Stimulated activated naive CD8-positive, alpha-beta T cell treated with anti-CD3 and anti-CD28 coated beads, Interleukin-15, Interleukin-2, amounts not matched to agents 100 ng/mL and 50 ng/mL, for 24 hours (primary cell): Measurements from ENCODE around the gene C7orf57.
"Not testable (repeated sequence)": the region's sequence is repeated elsewhere in the genome, so short reads cannot be mapped to it uniquely, and the experiment has no call there.

ENCODE experiments used
- H3K27ac Mint-ChIP-seq: one replicate; pipeline ENCODE4 v1.8.0; 2021; ENCODE audit warnings: mild to moderate bottlenecking, mixed read lengths
- H3K27me3 Mint-ChIP-seq: one replicate; pipeline ENCODE4 v1.8.0; 2021; ENCODE audit warnings: mixed read lengths
- H3K36me3 Mint-ChIP-seq: one replicate; pipeline ENCODE4 v1.8.0; 2021; ENCODE audit warnings: low read depth, mixed read lengths
- H3K4me1 Mint-ChIP-seq: one replicate; pipeline ENCODE4 v1.8.0; 2021; ENCODE audit warnings: low read depth, mixed read lengths
- H3K4me3 Mint-ChIP-seq: one replicate; pipeline ENCODE4 v1.8.0; 2021; ENCODE audit warnings: mild to moderate bottlenecking, mixed read lengths
- H3K9me3 Mint-ChIP-seq: one replicate; pipeline ENCODE4 v1.8.0; 2021; ENCODE audit warnings: mixed read lengths

C7orf57 gene

GRCh38 chr7:48035301-48035966, at the start of gene C7orf57:
Gene C7orf57, plus strand, starts transcription at chr7:48035543. Its CDS starts 766 bp downstream, at chr7:48036309.
- H3K4me1 Mint-ChIP-seq = peaks cover 19% of the 10 kb centered on the region
- no peaks in the 10 kb centered on the region for H3K36me3 Mint-ChIP-seq
- H3K27ac Mint-ChIP-seq = peak within 1 kb of the TSS; percentile 10
- peaks cover 55% of the 10 kb centered on the region for H3K27me3 Mint-ChIP-seq
- H3K9me3 Mint-ChIP-seq = no peaks in the 10 kb centered on the region
- peak within 1 kb of the TSS; percentile 82 for H3K4me3 Mint-ChIP-seq

DNA sequence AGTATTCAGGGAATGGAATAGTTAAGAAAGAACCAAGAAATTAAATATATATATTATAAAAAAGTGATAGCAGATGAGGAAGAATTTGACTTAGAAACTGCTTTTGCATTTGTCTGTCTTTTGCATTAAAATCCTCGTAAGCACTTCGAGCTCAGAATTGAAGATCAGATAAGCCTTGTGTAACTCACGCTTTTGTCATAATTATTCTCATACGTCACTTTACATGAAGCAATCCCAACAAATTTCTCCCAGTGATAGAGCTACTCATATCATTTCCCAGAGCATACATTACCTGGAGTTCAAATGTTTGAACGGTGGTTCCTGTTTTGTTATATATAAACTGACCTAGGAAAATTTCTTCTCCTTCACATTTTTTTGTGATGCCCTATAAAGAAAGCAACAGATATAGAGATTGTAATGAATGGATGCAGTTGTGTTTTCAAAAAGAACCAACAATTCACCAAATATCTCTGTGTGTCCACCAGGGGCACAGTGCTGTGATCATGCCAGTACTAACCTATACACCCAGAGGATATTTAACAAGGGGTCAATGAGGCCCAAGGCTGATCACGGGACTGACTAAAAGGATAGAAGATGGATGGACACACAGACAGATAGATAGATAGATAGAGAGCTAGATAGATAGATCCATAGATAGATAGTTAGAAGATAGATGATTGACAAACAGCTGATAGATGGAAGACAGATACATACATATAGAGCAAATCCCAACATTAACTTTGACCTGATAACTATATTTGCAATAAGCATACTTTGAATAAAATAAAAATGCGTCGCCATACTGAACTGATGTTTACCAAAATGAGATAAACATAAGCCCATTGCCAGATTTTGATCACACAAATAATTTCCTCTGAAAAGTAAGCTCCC, 46.6 kb upstream of the C7orf57 start:
- Mint-ChIP-seq H3K9me3 (no peaks in the 10 kb centered on the region), H3K27me3 (no peaks in the 10 kb centered on the region), H3K4me3 (no peak overlapping the region), H3K27ac (no peak overlapping the region), H3K36me3 (no peaks in the 10 kb centered on the region), H3K4me1 (peaks cover 20% of the 10 kb centered on the region)

DNA sequence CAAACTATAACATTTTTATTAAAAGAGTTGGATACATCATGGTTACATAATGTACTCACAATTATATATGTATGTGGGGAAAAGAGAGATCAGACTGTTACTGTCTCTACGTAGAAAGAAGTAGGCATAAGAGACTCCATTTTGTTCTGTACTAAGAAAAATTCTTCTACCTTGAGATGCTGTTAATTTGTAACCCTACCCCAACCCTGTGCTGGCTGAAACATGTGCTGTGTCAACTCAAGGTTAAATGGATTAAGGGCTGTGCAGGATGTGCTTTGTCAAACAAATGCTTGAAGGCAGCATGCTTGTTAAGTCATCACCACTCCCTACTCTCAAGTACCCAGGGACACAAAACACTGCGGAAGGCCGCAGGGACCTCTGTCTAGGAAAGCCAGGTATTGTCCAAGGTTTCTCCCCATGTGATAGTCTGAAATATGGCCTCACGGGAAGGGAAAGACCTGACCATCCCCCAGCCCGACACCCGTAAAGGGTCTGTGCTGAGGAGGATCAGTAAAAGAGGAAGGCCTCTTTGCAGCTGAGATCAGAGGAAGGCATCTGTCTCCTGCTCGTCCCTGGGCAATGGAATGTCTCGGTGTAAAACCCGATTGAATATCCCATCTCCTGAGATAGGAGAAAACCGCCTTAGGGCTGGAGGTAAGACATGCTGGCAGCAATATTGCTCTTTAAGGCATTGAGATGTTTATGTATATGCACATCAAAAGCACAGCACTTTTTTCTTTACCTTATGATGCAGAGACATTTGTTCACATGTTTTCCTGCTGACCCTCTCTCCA, 45.5 kb upstream of the C7orf57 start:
- H3K36me3 Mint-ChIP-seq, H3K9me3 Mint-ChIP-seq, H3K27ac Mint-ChIP-seq, H3K4me3 Mint-ChIP-seq, H3K27me3 Mint-ChIP-seq: not testable (repeated sequence)
- H3K4me1 Mint-ChIP-seq = peaks cover 20% of the 10 kb centered on the region

DNA sequence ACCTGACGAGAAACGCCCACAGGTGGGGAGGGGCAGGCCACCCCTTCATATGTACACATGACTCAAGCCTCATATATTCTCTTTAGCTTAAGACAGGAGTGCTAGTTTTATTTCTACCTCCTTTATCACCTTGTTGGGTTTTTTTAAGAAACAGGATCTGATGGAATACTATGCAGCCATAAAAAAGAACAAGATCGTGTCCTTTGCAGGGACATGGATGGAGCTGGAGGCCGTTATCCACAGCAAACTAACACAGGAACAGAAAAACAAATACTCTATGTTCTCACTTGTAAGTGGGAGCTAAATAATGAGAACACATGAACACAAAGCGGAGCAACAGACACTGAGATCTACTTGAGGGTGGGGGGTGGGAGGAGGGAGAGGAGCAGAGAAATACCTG, 44.8 kb upstream of the C7orf57 start:
- H3K9me3 Mint-ChIP-seq = peaks cover 7% of the 10 kb centered on the region
- H3K36me3 Mint-ChIP-seq = no peaks in the 10 kb centered on the region
- no peaks in the 10 kb centered on the region for H3K27me3 Mint-ChIP-seq
- H3K4me1 Mint-ChIP-seq = peaks cover 20% of the 10 kb centered on the region
- no peak overlapping the region for H3K4me3 Mint-ChIP-seq
- H3K27ac Mint-ChIP-seq = no peak overlapping the region

DNA sequence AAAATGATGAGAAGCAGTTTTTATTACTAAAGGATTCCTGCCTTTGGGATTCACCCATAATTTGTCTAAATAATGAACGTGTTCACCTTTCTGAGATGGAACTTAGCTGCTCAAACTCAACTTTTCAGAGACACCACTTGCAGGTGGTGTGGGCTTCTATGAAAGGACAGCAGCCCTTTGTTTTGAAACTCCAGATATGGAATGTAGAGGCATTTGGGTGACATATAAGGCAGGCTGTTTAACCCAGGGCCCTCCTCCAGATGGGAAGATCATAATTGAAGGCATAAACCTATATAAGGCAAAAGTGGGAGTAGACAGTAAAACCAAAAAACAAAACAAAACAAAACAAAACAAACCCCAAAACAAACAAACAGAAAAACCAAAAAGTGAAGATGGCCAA, 44.1 kb upstream of the C7orf57 start:
- H3K36me3 Mint-ChIP-seq = no peaks in the 10 kb centered on the region
- H3K4me3 Mint-ChIP-seq = peak overlapping the region; percentile 89
- H3K27ac Mint-ChIP-seq = peak overlapping the region; percentile 94
- peaks cover 20% of the 10 kb centered on the region for H3K4me1 Mint-ChIP-seq
- peaks cover 7% of the 10 kb centered on the region for H3K9me3 Mint-ChIP-seq
- no peaks in the 10 kb centered on the region for H3K27me3 Mint-ChIP-seq

DNA sequence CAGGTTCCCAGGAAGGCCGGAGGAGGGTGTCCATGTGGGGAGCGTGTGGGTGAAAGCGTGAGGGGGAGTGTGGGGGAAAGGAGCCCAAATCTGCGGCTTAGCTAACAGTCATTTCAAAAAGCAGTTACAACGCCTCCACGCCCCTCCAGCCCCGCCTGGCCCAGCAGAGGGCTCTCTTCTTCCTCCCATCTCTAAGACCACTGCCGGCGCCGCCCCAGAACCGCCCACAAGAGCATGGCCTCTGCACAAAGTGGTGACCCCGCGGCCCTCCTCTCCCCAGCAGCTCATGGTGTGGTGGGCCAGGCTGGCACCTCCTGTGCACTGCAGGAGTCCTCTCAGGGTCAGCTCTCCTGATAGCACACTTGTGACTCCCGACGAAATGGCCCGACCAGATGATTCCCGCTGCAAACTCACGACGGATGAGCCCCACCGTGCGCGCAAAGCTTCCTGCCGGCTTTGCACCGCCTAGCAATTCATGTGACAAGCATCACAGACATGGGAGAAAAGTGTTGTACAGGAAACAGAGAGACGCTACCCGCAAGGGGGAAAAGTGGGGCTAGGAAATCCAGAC, 43.5 kb upstream of the C7orf57 start:
- peaks cover 20% of the 10 kb centered on the region for H3K4me1 Mint-ChIP-seq
- H3K27ac Mint-ChIP-seq = peak overlapping the region; percentile 94
- H3K4me3 Mint-ChIP-seq = peak overlapping the region; percentile 89
- H3K27me3 Mint-ChIP-seq = no peaks in the 10 kb centered on the region
- H3K36me3 Mint-ChIP-seq = no peaks in the 10 kb centered on the region
- H3K9me3 Mint-ChIP-seq = peaks cover 7% of the 10 kb centered on the region

GRCh38 chr7:47992446-47992845, 42.9 kb upstream of the C7orf57 start:
- H3K36me3 Mint-ChIP-seq = no peaks in the 10 kb centered on the region

DNA sequence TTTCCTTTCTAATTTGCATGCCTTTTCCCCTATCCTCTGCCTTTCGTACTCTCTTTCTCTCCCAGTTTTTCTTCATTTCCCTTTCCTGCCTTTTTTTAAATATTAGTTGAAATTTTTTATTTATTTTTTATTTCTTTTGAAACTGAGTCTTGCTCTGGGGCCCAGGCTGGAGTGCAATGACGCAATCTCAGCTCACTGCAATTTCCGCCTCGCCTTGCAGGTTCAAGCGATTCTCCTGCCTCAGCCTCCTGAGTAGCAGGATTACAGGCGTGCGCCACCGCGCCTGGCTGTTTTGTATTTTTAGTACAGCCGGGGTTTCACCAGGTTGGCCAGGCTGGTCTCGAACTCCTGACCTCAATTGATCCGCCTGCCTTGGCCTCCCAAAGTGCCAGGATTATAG, 35.9 kb upstream of the C7orf57 start:
- H3K27ac Mint-ChIP-seq = no peak overlapping the region
- peaks cover 7% of the 10 kb centered on the region for H3K9me3 Mint-ChIP-seq
- no peak overlapping the region for H3K4me3 Mint-ChIP-seq
- H3K4me1 Mint-ChIP-seq = no peaks in the 10 kb centered on the region
- H3K36me3 Mint-ChIP-seq = no peaks in the 10 kb centered on the region
- H3K27me3 Mint-ChIP-seq = peaks cover 3% of the 10 kb centered on the region

More at GRCh38 chr7:47992446-47992845, 42.9 kb upstream of the C7orf57 start:
- H3K9me3 Mint-ChIP-seq = peaks cover 7% of the 10 kb centered on the region
- H3K27ac Mint-ChIP-seq = peak overlapping the region; percentile 94
- peaks cover 20% of the 10 kb centered on the region for H3K4me1 Mint-ChIP-seq
- H3K4me3 Mint-ChIP-seq = peak overlapping the region; percentile 89
- H3K27me3 Mint-ChIP-seq = no peaks in the 10 kb centered on the region

GRCh38 chr7:48000164-48000563, 35.2 kb upstream of the C7orf57 start:
- not testable (repeated sequence) for H3K4me3 Mint-ChIP-seq, H3K36me3 Mint-ChIP-seq, H3K4me1 Mint-ChIP-seq, H3K9me3 Mint-ChIP-seq, H3K27ac Mint-ChIP-seq, H3K27me3 Mint-ChIP-seq

- no peaks in the 10 kb centered on the region for H3K9me3 Mint-ChIP-seq
- peaks cover 9% of the 10 kb centered on the region for H3K27me3 Mint-ChIP-seq
- H3K4me3 Mint-ChIP-seq = no peak overlapping the region
- H3K27ac Mint-ChIP-seq = no peak overlapping the region
- no peaks in the 10 kb centered on the region for H3K36me3 Mint-ChIP-seq
- H3K4me1 Mint-ChIP-seq = no peaks in the 10 kb centered on the region
Observed at GRCh38 chr7:48004032-48004431, 31.3 kb upstream of the C7orf57 start.

DNA sequence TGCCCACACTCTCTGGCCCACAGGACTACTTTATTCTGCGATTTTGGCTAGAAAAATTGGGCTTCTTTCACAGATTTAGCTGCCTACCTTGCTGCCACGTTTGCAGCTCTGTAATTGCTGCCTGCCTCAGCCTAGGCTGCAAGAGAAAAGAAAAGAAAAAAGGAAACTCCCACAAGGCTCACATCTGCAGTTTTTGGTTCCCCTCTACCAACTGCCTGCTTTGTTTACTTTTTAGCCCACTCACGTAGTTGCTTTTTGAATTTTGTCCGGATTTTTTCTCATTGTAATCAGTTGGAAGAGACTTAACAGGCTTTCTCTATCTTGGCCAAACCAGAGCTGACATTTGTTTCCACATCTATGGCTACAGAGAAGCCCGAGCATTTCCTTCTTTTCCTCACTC, 30.7 kb upstream of the C7orf57 start:
- H3K4me1 Mint-ChIP-seq = no peaks in the 10 kb centered on the region
- no peaks in the 10 kb centered on the region for H3K9me3 Mint-ChIP-seq
- no peak overlapping the region for H3K4me3 Mint-ChIP-seq
- peaks cover 9% of the 10 kb centered on the region for H3K27me3 Mint-ChIP-seq
- no peaks in the 10 kb centered on the region for H3K36me3 Mint-ChIP-seq
- H3K27ac Mint-ChIP-seq = no peak overlapping the region

GRCh38 chr7:48006866-48007265, 28.5 kb upstream of the C7orf57 start:
- Mint-ChIP-seq H3K4me3 (no peak overlapping the region), H3K27me3 (peaks cover 9% of the 10 kb centered on the region), H3K4me1 (no peaks in the 10 kb centered on the region), H3K27ac (no peak overlapping the region), H3K36me3 (no peaks in the 10 kb centered on the region), H3K9me3 (no peaks in the 10 kb centered on the region)

DNA sequence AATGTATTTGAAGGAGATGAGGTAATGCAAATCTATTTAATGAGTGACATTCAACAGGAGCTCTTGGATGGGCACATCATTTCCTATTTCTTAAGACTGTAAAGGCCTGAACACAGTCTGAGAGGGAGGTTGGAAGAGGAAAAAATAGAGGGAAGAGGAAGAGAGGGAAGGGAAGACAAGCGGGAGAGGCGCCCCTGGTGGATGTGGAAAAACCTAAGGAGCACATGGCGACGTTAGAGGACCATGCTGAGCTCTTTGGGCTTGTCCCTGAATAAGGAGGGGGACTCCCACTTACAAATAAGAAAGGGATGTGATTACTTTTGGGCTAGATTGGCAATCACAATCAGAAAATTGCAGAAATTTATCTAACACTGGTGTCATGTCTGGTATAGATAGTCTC, 26.1 kb upstream of the C7orf57 start:
- Mint-ChIP-seq H3K4me3 (no peak overlapping the region), H3K36me3 (no peaks in the 10 kb centered on the region), H3K4me1 (no peaks in the 10 kb centered on the region), H3K27me3 (peaks cover 6% of the 10 kb centered on the region), H3K27ac (no peak overlapping the region), H3K9me3 (no peaks in the 10 kb centered on the region)

GRCh38 chr7:48009954-48010353, 25.4 kb upstream of the C7orf57 start:
- Mint-ChIP-seq H3K27me3 (peaks cover 6% of the 10 kb centered on the region), H3K4me1 (no peaks in the 10 kb centered on the region), H3K4me3 (no peak overlapping the region)

DNA sequence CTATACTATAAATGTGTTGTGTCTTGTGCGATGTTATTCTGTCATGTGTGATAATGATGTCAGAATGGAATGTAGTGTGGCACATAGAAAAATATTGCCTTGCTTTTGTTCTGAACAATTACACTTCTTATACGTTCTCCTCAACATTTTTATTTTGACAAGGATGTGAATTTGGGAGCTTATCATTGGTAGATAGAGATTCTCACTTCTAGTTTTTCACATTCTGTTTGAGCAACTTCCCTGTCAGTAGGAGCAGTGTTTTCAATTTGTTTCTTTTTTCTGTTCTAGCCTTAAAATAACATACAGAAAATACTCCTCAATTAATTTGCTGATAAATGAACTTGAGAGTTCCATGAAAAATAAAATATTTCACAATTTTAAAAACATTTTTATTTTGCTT, 24.0 kb upstream of the C7orf57 start:
- H3K9me3 Mint-ChIP-seq = no peaks in the 10 kb centered on the region
- no peaks in the 10 kb centered on the region for H3K36me3 Mint-ChIP-seq
- no peak overlapping the region for H3K4me3 Mint-ChIP-seq
- H3K4me1 Mint-ChIP-seq = no peaks in the 10 kb centered on the region
- no peak overlapping the region for H3K27ac Mint-ChIP-seq
- H3K27me3 Mint-ChIP-seq = peaks cover 3% of the 10 kb centered on the region

More at GRCh38 chr7:48009954-48010353, 25.4 kb upstream of the C7orf57 start:
- Mint-ChIP-seq H3K27ac (no peak overlapping the region), H3K9me3 (no peaks in the 10 kb centered on the region), H3K36me3 (no peaks in the 10 kb centered on the region)
